Esophagus muscularis mucosa (tissue), 4 donors: ENCODE data around the gene CALCOCO1.

ENCODE experiments used
- CTCF ChIP-seq, 3 experiments: fragments of 200-600 bp in 2 of 3; fragments of 450-650 bp in 1 of 3; sonication (generic) in 2 of 3; IDR thresholded peaks; one replicate each; pipeline ENCODE4 v1.5.1; 2017 to 2019; ENCODE audit warnings: antibody characterized with exemption in 3 of 3, mild to moderate bottlenecking in 2 of 3, moderate library complexity in 1 of 3
- EP300 ChIP-seq: sonication (generic); formaldehyde crosslinking; IDR thresholded peaks from one replicate; pipeline ENCODE4 v1.6.1; 2017; ENCODE audit warnings: antibody characterized with exemption
- POLR2A ChIP-seq: fragments of 450-650 bp; IDR thresholded peaks from one replicate; pipeline ENCODE4 v1.6.1; 2017; ENCODE audit warnings: antibody characterized with exemption, moderate library complexity, mild to moderate bottlenecking, low read depth

- TF ChIP-seq CTCF (IDR thresholded peaks at IDR 0.05) (no peak), EP300 (no peak), POLR2A (no peak)
Measured at GRCh38 chr12:53684654-53685220, 42.5 kb downstream of the CALCOCO1 start.
